GM18867 (cell line): ENCODE results near the gene MOB3B.
A peak's percentile ranks its signal among the peaks of the same experiment; 100 is the strongest.

ENCODE experiments used
- ATAC-seq: cut with Tn5 transposase; IDR thresholded peaks from one replicate; pipeline ENCODE4 v1.9.1; 2021; ENCODE audit warnings: mild to moderate bottlenecking, moderate library complexity; ENCODE audit not compliant: unreplicated experiment

MOB3B gene

GRCh38 chr9:27529316-27530278, at the start of gene MOB3B:
Gene MOB3B (minus strand): TSS chr9:27529814. CDS start chr9:27455550, 74,264 bp downstream.
- peak; percentile 84 for ATAC-seq

- peak; percentile 87 for ATAC-seq
These were observed 44.3 kb upstream of the MOB3B start for GRCh38 chr9:27573634-27574590.

GRCh38 chr9:27572918-27573633, 43.5 kb upstream of the MOB3B start, which contains the start of gene C9orf72:
Gene C9orf72 (minus strand): TSS chr9:27573481. CDS start chr9:27567120, 6,361 bp downstream.
- ATAC-seq: peak; percentile 72

- ATAC-seq: peak; percentile 39
These were observed 42.9 kb upstream of the MOB3B start for GRCh38 chr9:27572566-27572917.

- no peak for ATAC-seq
These were observed 42.4 kb upstream of the MOB3B start for GRCh38 chr9:27572061-27572460.

GRCh38 chr9:27571011-27571410, 41.4 kb upstream of the MOB3B start:
- no peak for ATAC-seq

- no peak for ATAC-seq
These were observed 39.8 kb upstream of the MOB3B start for GRCh38 chr9:27569406-27569805.

GRCh38 chr9:27566118-27566517, 36.5 kb upstream of the MOB3B start:
- ATAC-seq: no peak

GRCh38 chr9:27565696-27566095, 36.1 kb upstream of the MOB3B start:
- ATAC-seq: no peak

- ATAC-seq: no peak
These were observed 35.1 kb upstream of the MOB3B start for GRCh38 chr9:27564670-27565069.

GRCh38 chr9:27563738-27564430, 34.3 kb upstream of the MOB3B start:
- no peak for ATAC-seq

GRCh38 chr9:27561685-27562084, 32.1 kb upstream of the MOB3B start:
- ATAC-seq: no peak

GRCh38 chr9:27560457-27560856, 30.8 kb upstream of the MOB3B start:
- ATAC-seq: no peak

GRCh38 chr9:27558307-27558706, 28.7 kb upstream of the MOB3B start:
- no peak for ATAC-seq

- ATAC-seq: no peak
These were observed 26.9 kb upstream of the MOB3B start for GRCh38 chr9:27556470-27556869.

GRCh38 chr9:27554712-27555111, 25.1 kb upstream of the MOB3B start:
- no peak for ATAC-seq

GRCh38 chr9:27549196-27549755, 19.7 kb upstream of the MOB3B start:
- ATAC-seq: no peak

GRCh38 chr9:27548055-27548741, 18.6 kb upstream of the MOB3B start:
- peak; percentile 59 for ATAC-seq

- no peak for ATAC-seq
These were observed 15.9 kb upstream of the MOB3B start for GRCh38 chr9:27545471-27545870.
